ENCODE data around the gene ACOX2. TPM values are rescaled to one million over a fixed set of nuclear protein-coding genes. Genes with fewer than 3 reads are reported as not detected.

Gene ACOX2
- total and polyA plus RNA-seq, 2 of the 8 experiments (the other 6 are each of a cell fraction or from before 2014, with no cell fraction given): 3.2 to 9.2 TPM

DNA sequence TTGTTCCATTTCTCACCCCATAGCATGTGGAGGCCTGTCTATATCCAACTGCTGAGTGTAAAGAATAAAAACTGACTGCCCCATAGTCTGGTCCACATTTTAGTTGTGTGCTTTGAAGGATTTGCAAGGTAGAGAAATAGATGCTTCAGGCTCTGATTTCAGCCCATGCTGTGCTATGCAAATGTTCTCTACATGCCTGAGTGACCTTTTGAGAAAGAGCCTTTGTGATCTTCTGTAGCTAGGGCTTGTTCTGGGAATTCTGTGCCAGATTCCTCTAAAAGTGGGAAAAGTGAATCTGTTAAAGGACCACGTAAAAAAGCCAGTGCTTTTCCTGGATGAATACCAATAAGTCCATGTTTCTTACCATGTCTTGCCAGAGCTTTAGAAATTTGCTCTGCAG, 39.9 kb downstream of the ACOX2 start (continued):
- peak; percentile 42 for TF ChIP-seq CHD7 (IDR thresholded peaks at IDR 0.05; ENCODE audit: insufficient replicate concordance, low read length)
- TF ChIP-seq EP300 (IDR thresholded peaks at IDR 0.05; ENCODE audit: borderline replicate concordance in 1 of 2, low read depth in 2 of 2, low read length in 2 of 2): no peak
- TF ChIP-seq CHD2 (IDR thresholded peaks at IDR 0.05; ENCODE audit: low read length): no peak
- no peak for TF ChIP-seq RBBP5 (IDR thresholded peaks at IDR 0.05; ENCODE audit: borderline replicate concordance, low read depth, low read length)
- no peak for TF ChIP-seq CTCF (IDR thresholded peaks at IDR 0.05; ENCODE audit: control extremely low read depth in 1 of 3, insufficient read depth in 1 of 3, low read depth in 1 of 3, low read length in 3 of 3)

Data from H1 (cell line).